PFSK-1 (cell line): ENCODE measurements around the gene YES1.

Experiments used
- FOXP2 ChIP-seq: optimal IDR thresholded peaks from 2 replicates; pipeline ENCODE3; 2011; ENCODE audit warnings: borderline replicate concordance, control low read depth, inconsistent platforms; ENCODE audit not compliant: insufficient read depth; ENCODE audit errors: extremely low read length, extremely low read depth
- POLR2AphosphoS5 ChIP-seq: IDR thresholded peaks from 2 replicates; pipeline ENCODE4 v1.6.1; 2012; ENCODE audit warnings: low read depth, mild to moderate bottlenecking, control low read depth, low read length, moderate library complexity
- SIN3A ChIP-seq: IDR thresholded peaks from 2 replicates; pipeline ENCODE4 v1.6.1; 2012; ENCODE audit warnings: mild to moderate bottlenecking, low read length, moderate library complexity, borderline replicate concordance; ENCODE audit not compliant: insufficient read depth
- TAF1 ChIP-seq: IDR thresholded peaks from 2 replicates; pipeline ENCODE4 v1.6.1; 2012; ENCODE audit warnings: low read length, control low read depth, borderline replicate concordance; ENCODE audit not compliant: insufficient read depth
- TF ChIP-seq, protein P1 (sequence below), 2 experiments: IDR thresholded peaks; 2 replicates each; pipeline versions ENCODE4 v1.6.1 to v1.8.0; 2011 to 2012; ENCODE audit warnings: low read depth in 2 of 2, low read length in 2 of 2, control low read depth in 1 of 2, inconsistent platforms in 1 of 2, mild to moderate bottlenecking in 1 of 2, moderate library complexity in 1 of 2; ENCODE audit not compliant: insufficient read depth in 1 of 2

DNA sequence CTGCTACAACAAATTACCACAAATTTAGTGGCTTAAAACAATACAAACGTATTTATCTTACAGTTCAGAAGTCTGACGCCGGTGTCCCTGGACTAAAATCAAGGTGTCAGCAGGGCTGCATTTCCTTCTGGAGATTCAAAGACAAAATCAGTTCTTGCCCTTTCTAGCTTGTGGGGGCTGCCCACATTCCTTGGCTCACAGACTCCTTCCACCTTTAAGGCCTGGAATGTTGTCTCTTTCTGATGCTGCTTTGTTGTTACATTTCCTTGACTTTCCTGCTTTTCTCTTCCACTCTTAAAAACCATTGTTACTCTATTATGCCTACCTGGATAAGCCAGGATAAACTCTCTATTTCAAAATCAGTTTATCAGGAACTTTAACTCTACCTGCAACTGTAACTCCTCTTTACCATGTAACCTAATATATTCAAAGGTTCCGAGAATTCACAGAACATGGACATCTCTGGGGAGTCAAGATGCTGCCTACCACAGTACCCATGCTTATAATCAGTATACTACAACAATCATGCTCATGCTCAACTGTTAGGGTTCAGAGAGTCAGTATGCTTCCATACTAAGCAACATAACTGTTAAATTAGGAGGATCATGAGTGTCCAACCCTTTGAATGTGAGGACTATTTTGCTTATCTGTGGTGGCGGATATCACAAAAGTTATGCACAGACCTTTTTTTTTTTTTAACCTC is 27.4 kb downstream of the YES1 start:
- TF ChIP-seq POLR2AphosphoS5: no peak
- TF ChIP-seq TAF1: no peak
- TF ChIP-seq SIN3A: no peak
- TF ChIP-seq, protein P1, sequence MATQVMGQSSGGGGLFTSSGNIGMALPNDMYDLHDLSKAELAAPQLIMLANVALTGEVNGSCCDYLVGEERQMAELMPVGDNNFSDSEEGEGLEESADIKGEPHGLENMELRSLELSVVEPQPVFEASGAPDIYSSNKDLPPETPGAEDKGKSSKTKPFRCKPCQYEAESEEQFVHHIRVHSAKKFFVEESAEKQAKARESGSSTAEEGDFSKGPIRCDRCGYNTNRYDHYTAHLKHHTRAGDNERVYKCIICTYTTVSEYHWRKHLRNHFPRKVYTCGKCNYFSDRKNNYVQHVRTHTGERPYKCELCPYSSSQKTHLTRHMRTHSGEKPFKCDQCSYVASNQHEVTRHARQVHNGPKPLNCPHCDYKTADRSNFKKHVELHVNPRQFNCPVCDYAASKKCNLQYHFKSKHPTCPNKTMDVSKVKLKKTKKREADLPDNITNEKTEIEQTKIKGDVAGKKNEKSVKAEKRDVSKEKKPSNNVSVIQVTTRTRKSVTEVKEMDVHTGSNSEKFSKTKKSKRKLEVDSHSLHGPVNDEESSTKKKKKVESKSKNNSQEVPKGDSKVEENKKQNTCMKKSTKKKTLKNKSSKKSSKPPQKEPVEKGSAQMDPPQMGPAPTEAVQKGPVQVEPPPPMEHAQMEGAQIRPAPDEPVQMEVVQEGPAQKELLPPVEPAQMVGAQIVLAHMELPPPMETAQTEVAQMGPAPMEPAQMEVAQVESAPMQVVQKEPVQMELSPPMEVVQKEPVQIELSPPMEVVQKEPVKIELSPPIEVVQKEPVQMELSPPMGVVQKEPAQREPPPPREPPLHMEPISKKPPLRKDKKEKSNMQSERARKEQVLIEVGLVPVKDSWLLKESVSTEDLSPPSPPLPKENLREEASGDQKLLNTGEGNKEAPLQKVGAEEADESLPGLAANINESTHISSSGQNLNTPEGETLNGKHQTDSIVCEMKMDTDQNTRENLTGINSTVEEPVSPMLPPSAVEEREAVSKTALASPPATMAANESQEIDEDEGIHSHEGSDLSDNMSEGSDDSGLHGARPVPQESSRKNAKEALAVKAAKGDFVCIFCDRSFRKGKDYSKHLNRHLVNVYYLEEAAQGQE (IDR thresholded peaks at IDR 0.05; ENCODE audit: insufficient read depth in 1 of 2, low read depth in 2 of 2, low read length in 2 of 2): no peak
- no peak for TF ChIP-seq FOXP2
